K562 (cell line): ENCODE measurements around the gene WDR64. TPM values are rescaled to one million over a fixed set of nuclear protein-coding genes. Genes with fewer than 3 reads are reported as not detected.
A peak's percentile ranks its signal among the peaks of the same experiment; 100 is the strongest.

Experiments
- ATAC-seq: fragments of 200-7000 bp; cut with Tn5 transposase; 3 replicates; pipeline ENCODE4 v1.9.1; 2020; ENCODE audit warnings: moderate library complexity
- BruUV-seq: library from RNA; stranded (reverse); fragments of 400-500 nt; replicated peaks from 2 replicates; lab custom pipeline; 2021; lab: Mats Ljungman, UMichigan
- CTCF ChIA-PET: fragments of 300-600 bp; formaldehyde crosslinking; extraction: SDS; loops from one replicate; lab custom pipeline; 2021; ENCODE audit warnings: low intra/inter-chr PET ratio; lab: Yijun Ruan, JAX
- POLR2A ChIA-PET: fragments of 300-600, 350-650 bp; sonication (Branson Sonifier 250); formaldehyde crosslinking; extraction: SDS; loops from one replicate; lab custom pipeline; 2021; ENCODE audit warnings: antibody characterized with exemption, inconsistent platforms; lab: Yijun Ruan, JAX
- DNase-seq, 4 experiments: peaks; one replicate each; pipeline versions ENCODE4 v3.0.0 to v3.0.0-alpha.2; 2011 to 2018; ENCODE audit warnings: low spot score in 3 of 4, mixed read lengths in 3 of 4; ENCODE audit errors: extremely low read depth in 1 of 4
- FAIRE-seq: peaks from 2 replicates; lab custom pipeline; 2011; peaks lifted over from hg19 to GRCh38; lab: Jason Lieb, UNC
- H2AFZ ChIP-seq: 2 replicates; pipeline ENCODE4 v1.6.0; 2011; ENCODE audit warnings: low read depth, low read length, control low read depth, inconsistent platforms
- H3K27ac ChIP-seq: fragments of 200-600 bp; 3 replicates; pipeline ENCODE4 v1.8.0; 2011; ENCODE audit warnings: low read depth, mild to moderate bottlenecking, control low read depth, inconsistent platforms, low read length, moderate library complexity, mixed read lengths; ENCODE audit errors: extremely low read depth
- H3K27me3 ChIP-seq, 2 experiments: fragments of 300-600 bp in 1 of 2; 2 replicates in 1 of 2; 3 replicates in 1 of 2; pipeline versions ENCODE4 v1.6.0 to v1.8.0; 2011; ENCODE audit warnings: inconsistent platforms in 2 of 2, low read length in 2 of 2, mild to moderate bottlenecking in 1 of 2, mixed read lengths in 1 of 2, moderate library complexity in 1 of 2; ENCODE audit not compliant: control insufficient read depth in 2 of 2, insufficient read depth in 2 of 2
- H3K36me3 ChIP-seq: fragments of 300-600 bp; 3 replicates; pipeline ENCODE4 v1.8.0; 2011; ENCODE audit warnings: mild to moderate bottlenecking, low read length, inconsistent platforms; ENCODE audit not compliant: control insufficient read depth, insufficient read depth
- H3K4me1 ChIP-seq, 2 experiments: fragments of 200-600 bp in 1 of 2; replicated peaks in 1 of 2; 2 replicates in 1 of 2; 3 replicates in 1 of 2; pipeline versions ENCODE4 v1.5.1 to v1.8.0; 2011; ENCODE audit warnings: inconsistent platforms in 2 of 2, low read length in 2 of 2, mild to moderate bottlenecking in 1 of 2, mixed read lengths in 1 of 2, moderate library complexity in 1 of 2; ENCODE audit not compliant: control insufficient read depth in 2 of 2, insufficient read depth in 2 of 2
- H3K4me2 ChIP-seq: 2 replicates; pipeline ENCODE4 v1.6.1; 2011; ENCODE audit warnings: low read length, control low read depth, inconsistent platforms, mixed read lengths; ENCODE audit not compliant: insufficient read depth
- H3K4me3 ChIP-seq: fragments of 200-600 bp; sonication (generic), shearing (Covaris generic); 2 replicates; pipeline ENCODE4 v1.5.1; 2016; ENCODE audit warnings: control low read depth, inconsistent platforms
- H3K79me2 ChIP-seq: fragments of 200-600 bp; 3 replicates; pipeline ENCODE4 v1.8.0; 2011; ENCODE audit warnings: low read length, inconsistent platforms; ENCODE audit not compliant: control insufficient read depth, insufficient read depth
- H3K9ac ChIP-seq, 2 experiments: 2 replicates each; pipeline versions ENCODE4 v1.6.0 to v1.6.1; 2011; ENCODE audit warnings: low read depth in 2 of 2, low read length in 2 of 2, control low read depth in 1 of 2, inconsistent platforms in 1 of 2, mild to moderate bottlenecking in 1 of 2, mixed read lengths in 1 of 2; ENCODE audit not compliant: insufficient read depth in 1 of 2
- H3K9me1 ChIP-seq: one replicate; pipeline ENCODE4 v1.6.0; 2011; ENCODE audit warnings: inconsistent platforms, mild to moderate bottlenecking, low read length, moderate library complexity; ENCODE audit not compliant: control insufficient read depth, insufficient read depth
- H3K9me3 ChIP-seq: replicated peaks from 2 replicates; pipeline ENCODE4 v1.5.1; 2011; ENCODE audit warnings: low read depth, low read length, inconsistent platforms; ENCODE audit not compliant: control insufficient read depth, insufficient read depth
- H4K20me1 ChIP-seq: replicated peaks from 2 replicates; pipeline ENCODE4 v1.6.1; 2011; ENCODE audit warnings: low read length, inconsistent platforms, mixed read lengths; ENCODE audit not compliant: control insufficient read depth, insufficient read depth
- CBFA2T3 ChIP-seq: fragments of 450-650 bp; IDR thresholded peaks from 2 replicates; pipeline ENCODE4 v1.6.1; 2017
- DPF2 ChIP-seq: fragments of 450-650 bp; IDR thresholded peaks from 2 replicates; pipeline ENCODE4 v1.6.1; 2016
- FIP1L1 ChIP-seq: fragments of 200-400 bp; formaldehyde crosslinking; IDR thresholded peaks from 2 replicates; pipeline ENCODE4 v1.6.1; 2018; ENCODE audit warnings: mild to moderate bottlenecking, low read depth, low read length; ENCODE audit not compliant: poor library complexity, severe bottlenecking
- HDAC1 ChIP-seq, 2 experiments: fragments of 450-650 bp; IDR thresholded peaks; 2 replicates each; pipeline ENCODE4 v1.6.1; 2016 to 2017; ENCODE audit warnings: inconsistent platforms in 1 of 2, mild to moderate bottlenecking in 1 of 2, moderate library complexity in 1 of 2
- NR2F6 ChIP-seq: fragments of 450-650 bp; formaldehyde crosslinking; IDR thresholded peaks from 2 replicates; pipeline ENCODE4 v1.4.0; 2020; ENCODE audit warnings: mild to moderate bottlenecking
- SOX6 ChIP-seq: fragments of 450-650 bp; IDR thresholded peaks from 2 replicates; pipeline ENCODE4 v1.6.1; 2014; ENCODE audit warnings: mild to moderate bottlenecking
- TCF3 ChIP-seq: sonication (generic); formaldehyde crosslinking; IDR thresholded peaks from 2 replicates; pipeline ENCODE4 v1.4.0; 2020; ENCODE audit warnings: mild to moderate bottlenecking, missing genetic modification reagents
- ZNF23 ChIP-seq: fragments of 250-450 bp; sonication (Bioruptor Pico); IDR thresholded peaks from 2 replicates; pipeline ENCODE4 v1.4.0; 2020; ENCODE audit warnings: mild to moderate bottlenecking
- ZNF830 ChIP-seq: fragments of 250-450 bp; sonication (Bioruptor Pico); IDR thresholded peaks from 2 replicates; pipeline ENCODE4 v1.5.0; 2021; ENCODE audit warnings: mild to moderate bottlenecking
- WGBS: fragments of 100-300 bp; shearing (Covaris generic); methylation state at CpG from one replicate; pipeline ENCODE4 v1.1.6; 2016; ENCODE audit warnings: low coverage, mixed read lengths; ENCODE audit not compliant: insufficient coverage; ENCODE audit errors: missing lambda C conversion rate; 5-methylcytosine and 5-hydroxymethylcytosine counted together
- in situ Hi-C: fragments of 300-500 bp; cut with MboI; formaldehyde crosslinking; loops from 4 replicates; pipeline ENCODE4 v1.15.0; 2018; ENCODE audit warnings: inconsistent platforms, mixed read lengths
- intact Hi-C: fragments of 100-400 bp; cut with micrococcal nuclease; formaldehyde crosslinking; loops from 2 replicates; pipeline ENCODE4 v1.14.2; 2022
- polyA plus RNA-seq, 8 experiments: library from polyadenylated mRNA; depleted of rRNA in 4 of 8; stranded (reverse) in 5 of 8; unstranded in 3 of 8; fragments of >200 nt; fragmentation: Nextera tagmentation in 2 of 8; fragmentation: Illumina TruSeq in 1 of 8; extraction: Ambion mirVana in 2 of 8; extraction: Trizol in 1 of 8; gene quantifications; 2 replicates each; pipeline versions ENCODE4 v1.2.1 to v1.2.3, GENCODE V29; 2011 to 2014; ENCODE audit warnings: inconsistent platforms in 1 of 8, missing spikeins in 1 of 8
- total RNA-seq, 7 experiments: library from RNA; depleted of rRNA in 6 of 7; stranded (reverse); fragments of >200 nt in 6 of 7; fragmentation: Illumina TruSeq in 2 of 7; extraction: Trizol in 2 of 7; gene quantifications; 2 replicates each; pipeline versions ENCODE4 v1.2.1 to v1.2.3, GENCODE V29; 2011 to 2021; ENCODE audit warnings: low replicate concordance in 1 of 7
- TF ChIP-seq, protein P1 (sequence below): sonication (generic); formaldehyde crosslinking; IDR thresholded peaks from 2 replicates; pipeline ENCODE4 v1.8.0; 2022; ENCODE audit warnings: mild to moderate bottlenecking, missing genetic modification reagents, borderline replicate concordance
- TF ChIP-seq, protein P2 (sequence below): fragments of 450-650 bp; IDR thresholded peaks from 2 replicates; pipeline ENCODE4 v1.6.1; 2016; ENCODE audit warnings: low read depth, mild to moderate bottlenecking, moderate library complexity
- TF ChIP-seq, protein P3 (sequence below): sonication (generic); formaldehyde crosslinking; IDR thresholded peaks from 2 replicates; pipeline ENCODE4 v1.8.1; 2023; ENCODE audit warnings: missing genetic modification reagents, mild to moderate bottlenecking, borderline replicate concordance
- TF ChIP-seq, protein P4 (sequence below): fragments of 250-450 bp; sonication (Bioruptor Pico); IDR thresholded peaks from 2 replicates; pipeline ENCODE4 v1.5.0; 2021

The WDR64 gene
- total and polyA plus RNA-seq, 9 of the 15 experiments (the other 6 are each of a cell fraction or from before 2014, with no cell fraction given), result 0.06 to 0.29 (median 0.19) TPM; not detected in 5

DNA sequence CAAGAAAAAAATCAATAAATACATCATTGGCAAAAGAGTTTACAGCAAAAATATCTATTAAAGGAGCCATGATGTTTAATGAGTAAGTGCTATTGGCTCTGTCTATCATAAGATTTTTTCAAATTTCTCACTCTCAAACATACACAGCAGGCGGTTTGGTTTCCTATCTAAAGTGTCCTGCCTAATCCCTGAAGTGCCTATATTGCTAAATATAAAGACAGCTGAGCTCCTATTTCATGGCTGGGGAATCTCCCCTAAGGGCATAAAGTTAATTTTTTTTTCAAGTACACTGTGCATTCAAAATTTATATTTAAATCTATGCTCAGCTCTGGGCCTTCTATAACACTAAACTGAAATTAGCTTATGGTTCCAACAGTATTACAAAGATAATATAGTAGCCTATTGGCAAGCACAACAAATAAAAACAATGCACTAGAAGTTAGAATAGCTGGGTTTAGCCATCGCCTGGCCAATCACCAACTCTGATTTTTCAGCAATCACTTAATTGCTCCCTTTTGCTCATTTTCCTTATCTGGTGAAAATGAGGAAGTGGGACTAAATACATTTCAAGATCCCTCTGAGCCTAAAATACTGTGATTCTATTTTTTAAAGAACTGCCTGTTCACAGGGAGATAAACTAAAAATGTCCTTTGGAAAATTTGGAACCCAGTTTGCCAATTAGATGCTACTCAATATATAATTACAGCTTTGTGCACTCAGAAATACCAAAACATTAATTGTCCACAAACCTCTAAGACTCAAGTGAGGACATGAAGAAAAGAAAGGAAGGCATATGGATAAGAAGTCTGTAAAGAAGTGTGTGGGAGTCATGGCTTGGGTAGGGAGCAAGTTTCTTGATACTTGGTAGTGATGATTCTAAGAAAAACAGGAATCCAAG, 62.5 kb downstream of the WDR64 start:
- intact Hi-C loops (loop anchor here (5.0 kb wide), 1 partner anchor 77 kb away; no protein-coding TSS in a partner anchor), in situ Hi-C loops (no loop called here)
- Histone ChIP-seq H2AFZ (peak overlapping the region; percentile 48; the same call in 1 of the 2 replicates), H3K4me2 (no peak overlapping the region), H3K9me3 (no peaks in the 10 kb centered on the region), H4K20me1 (no peaks in the 10 kb centered on the region), H3K79me2 (no peaks in the 10 kb centered on the region), H3K4me1 (peaks cover 0 to 8% of the 10 kb centered on the region in 2 experiments; a peak in 3 of 5 replicates), H3K36me3 (no peaks in the 10 kb centered on the region), H3K4me3 (no peak overlapping the region), H3K27me3 (no peaks in the 10 kb centered on the region), H3K9me1 (no peaks in the 10 kb centered on the region), H3K27ac (no peak overlapping the region), H3K9ac (no peak overlapping the region)
- no peak for FAIRE-seq
- 36% methylated on average over 2 of the region's 2 CpGs for WGBS
- ChIA-PET CTCF (no interaction called here), POLR2A (interaction anchor here (0.6 to 1.4 kb wide), 4 partner anchors 13 to 18 kb away, joined by 3 to 5 read pairs (median 3); no protein-coding TSS in a partner anchor)
- ATAC-seq, result peak; percentile 43
- BruUV-seq, result no TSS peak
- peak in 1 of 4 experiments; percentile 31 for DNase-seq
- TF ChIP-seq HDAC1 (IDR thresholded peaks at IDR 0.05), result peak in 1 of 2 experiments; percentile 77; a peak in 2 of 4 replicates
- TF ChIP-seq, protein P1, sequence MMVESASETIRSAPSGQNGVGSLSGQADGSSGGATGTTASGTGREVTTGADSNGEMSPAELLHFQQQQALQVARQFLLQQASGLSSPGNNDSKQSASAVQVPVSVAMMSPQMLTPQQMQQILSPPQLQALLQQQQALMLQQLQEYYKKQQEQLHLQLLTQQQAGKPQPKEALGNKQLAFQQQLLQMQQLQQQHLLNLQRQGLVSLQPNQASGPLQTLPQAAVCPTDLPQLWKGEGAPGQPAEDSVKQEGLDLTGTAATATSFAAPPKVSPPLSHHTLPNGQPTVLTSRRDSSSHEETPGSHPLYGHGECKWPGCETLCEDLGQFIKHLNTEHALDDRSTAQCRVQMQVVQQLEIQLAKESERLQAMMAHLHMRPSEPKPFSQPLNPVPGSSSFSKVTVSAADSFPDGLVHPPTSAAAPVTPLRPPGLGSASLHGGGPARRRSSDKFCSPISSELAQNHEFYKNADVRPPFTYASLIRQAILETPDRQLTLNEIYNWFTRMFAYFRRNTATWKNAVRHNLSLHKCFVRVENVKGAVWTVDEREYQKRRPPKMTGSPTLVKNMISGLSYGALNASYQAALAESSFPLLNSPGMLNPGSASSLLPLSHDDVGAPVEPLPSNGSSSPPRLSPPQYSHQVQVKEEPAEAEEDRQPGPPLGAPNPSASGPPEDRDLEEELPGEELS (CRISPR knock-in tag), result no peak
- TF ChIP-seq ZNF23 (CRISPR knock-in tag), result no peak
- peak; percentile 49; the same call in 1 of the 2 replicates for TF ChIP-seq CBFA2T3
- TF ChIP-seq, protein P2, sequence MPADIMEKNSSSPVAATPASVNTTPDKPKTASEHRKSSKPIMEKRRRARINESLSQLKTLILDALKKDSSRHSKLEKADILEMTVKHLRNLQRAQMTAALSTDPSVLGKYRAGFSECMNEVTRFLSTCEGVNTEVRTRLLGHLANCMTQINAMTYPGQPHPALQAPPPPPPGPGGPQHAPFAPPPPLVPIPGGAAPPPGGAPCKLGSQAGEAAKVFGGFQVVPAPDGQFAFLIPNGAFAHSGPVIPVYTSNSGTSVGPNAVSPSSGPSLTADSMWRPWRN, result no peak
- TF ChIP-seq, protein P3, sequence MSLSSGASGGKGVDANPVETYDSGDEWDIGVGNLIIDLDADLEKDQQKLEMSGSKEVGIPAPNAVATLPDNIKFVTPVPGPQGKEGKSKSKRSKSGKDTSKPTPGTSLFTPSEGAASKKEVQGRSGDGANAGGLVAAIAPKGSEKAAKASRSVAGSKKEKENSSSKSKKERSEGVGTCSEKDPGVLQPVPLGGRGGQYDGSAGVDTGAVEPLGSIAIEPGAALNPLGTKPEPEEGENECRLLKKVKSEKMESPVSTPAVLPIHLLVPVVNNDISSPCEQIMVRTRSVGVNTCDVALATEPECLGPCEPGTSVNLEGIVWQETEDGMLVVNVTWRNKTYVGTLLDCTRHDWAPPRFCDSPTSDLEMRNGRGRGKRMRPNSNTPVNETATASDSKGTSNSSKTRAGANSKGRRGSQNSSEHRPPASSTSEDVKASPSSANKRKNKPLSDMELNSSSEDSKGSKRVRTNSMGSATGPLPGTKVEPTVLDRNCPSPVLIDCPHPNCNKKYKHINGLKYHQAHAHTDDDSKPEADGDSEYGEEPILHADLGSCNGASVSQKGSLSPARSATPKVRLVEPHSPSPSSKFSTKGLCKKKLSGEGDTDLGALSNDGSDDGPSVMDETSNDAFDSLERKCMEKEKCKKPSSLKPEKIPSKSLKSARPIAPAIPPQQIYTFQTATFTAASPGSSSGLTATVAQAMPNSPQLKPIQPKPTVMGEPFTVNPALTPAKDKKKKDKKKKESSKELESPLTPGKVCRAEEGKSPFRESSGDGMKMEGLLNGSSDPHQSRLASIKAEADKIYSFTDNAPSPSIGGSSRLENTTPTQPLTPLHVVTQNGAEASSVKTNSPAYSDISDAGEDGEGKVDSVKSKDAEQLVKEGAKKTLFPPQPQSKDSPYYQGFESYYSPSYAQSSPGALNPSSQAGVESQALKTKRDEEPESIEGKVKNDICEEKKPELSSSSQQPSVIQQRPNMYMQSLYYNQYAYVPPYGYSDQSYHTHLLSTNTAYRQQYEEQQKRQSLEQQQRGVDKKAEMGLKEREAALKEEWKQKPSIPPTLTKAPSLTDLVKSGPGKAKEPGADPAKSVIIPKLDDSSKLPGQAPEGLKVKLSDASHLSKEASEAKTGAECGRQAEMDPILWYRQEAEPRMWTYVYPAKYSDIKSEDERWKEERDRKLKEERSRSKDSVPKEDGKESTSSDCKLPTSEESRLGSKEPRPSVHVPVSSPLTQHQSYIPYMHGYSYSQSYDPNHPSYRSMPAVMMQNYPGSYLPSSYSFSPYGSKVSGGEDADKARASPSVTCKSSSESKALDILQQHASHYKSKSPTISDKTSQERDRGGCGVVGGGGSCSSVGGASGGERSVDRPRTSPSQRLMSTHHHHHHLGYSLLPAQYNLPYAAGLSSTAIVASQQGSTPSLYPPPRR (CRISPR knock-in tag), result no peak
- no peak for TF ChIP-seq FIP1L1
- 0 out of 2 replicates have a peak, but pooled peaks have one; percentile 37 for TF ChIP-seq TCF3
- peak; percentile 35; the same call in 1 of the 2 replicates for TF ChIP-seq SOX6
- peak; percentile 59; the same call in 1 of the 2 replicates for TF ChIP-seq DPF2
- TF ChIP-seq NR2F6 (CRISPR knock-in tag), result no peak
- no peak for TF ChIP-seq ZNF830 (CRISPR knock-in tag)
- TF ChIP-seq, protein P4, sequence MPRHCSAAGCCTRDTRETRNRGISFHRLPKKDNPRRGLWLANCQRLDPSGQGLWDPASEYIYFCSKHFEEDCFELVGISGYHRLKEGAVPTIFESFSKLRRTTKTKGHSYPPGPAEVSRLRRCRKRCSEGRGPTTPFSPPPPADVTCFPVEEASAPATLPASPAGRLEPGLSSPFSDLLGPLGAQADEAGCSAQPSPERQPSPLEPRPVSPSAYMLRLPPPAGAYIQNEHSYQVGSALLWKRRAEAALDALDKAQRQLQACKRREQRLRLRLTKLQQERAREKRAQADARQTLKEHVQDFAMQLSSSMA, result no peak
